DOHH2 (cell line): ENCODE data around the gene ATG12.

Experiments used
- H3F3A ChIP-seq: fragments of 200-600 bp; sonication (generic), shearing (Covaris generic); 2 replicates; pipeline ENCODE4 v1.6.0; 2016; ENCODE audit warnings: antibody characterized with exemption, mild to moderate bottlenecking; ENCODE audit not compliant: control insufficient read depth, insufficient read depth
- H3K27ac ChIP-seq: fragments of 200-600 bp; sonication (generic); 2 replicates; pipeline ENCODE4 v1.5.1; 2014; ENCODE audit warnings: low read depth, mild to moderate bottlenecking, low read length, moderate library complexity
- H3K27me3 ChIP-seq: fragments of 200-600 bp; sonication (generic); 2 replicates; pipeline ENCODE4 v1.6.1; 2014; ENCODE audit warnings: mild to moderate bottlenecking, low read length, mixed read lengths; ENCODE audit not compliant: control insufficient read depth
- H3K36me3 ChIP-seq: fragments of 200-600 bp; sonication (generic); 2 replicates; pipeline ENCODE4 v1.6.1; 2014; ENCODE audit warnings: mild to moderate bottlenecking, low read length, moderate library complexity, mixed read lengths; ENCODE audit not compliant: control insufficient read depth
- H3K4me1 ChIP-seq: fragments of 200-600 bp; sonication (generic); 2 replicates; pipeline ENCODE4 v1.6.1; 2014; ENCODE audit warnings: mild to moderate bottlenecking, low read length, mixed read lengths; ENCODE audit not compliant: control insufficient read depth
- H3K4me2 ChIP-seq: fragments of 200-600 bp; sonication (generic); 2 replicates; pipeline ENCODE4 v1.6.0; 2014; ENCODE audit warnings: mild to moderate bottlenecking, low read length, moderate library complexity
- H3K4me3 ChIP-seq: fragments of 200-600 bp; sonication (generic); 2 replicates; pipeline ENCODE4 v1.5.1; 2014; ENCODE audit warnings: mild to moderate bottlenecking, low read length, mixed read lengths
- H3K79me2 ChIP-seq: fragments of 200-600 bp; sonication (generic); 2 replicates; pipeline ENCODE4 v1.6.1; 2014; ENCODE audit warnings: mild to moderate bottlenecking, low read length, mixed read lengths; ENCODE audit not compliant: control insufficient read depth
- H3K9me2 ChIP-seq: fragments of 200-600 bp; sonication (generic); replicated peaks from 2 replicates; pipeline ENCODE4 v1.6.1; 2014; ENCODE audit warnings: mild to moderate bottlenecking, low read length, mixed read lengths; ENCODE audit not compliant: control insufficient read depth
- H3K9me3 ChIP-seq: fragments of 200-600 bp; sonication (generic); 2 replicates; pipeline ENCODE4 v1.6.1; 2014; ENCODE audit warnings: antibody characterized with exemption, low read length, mixed read lengths; ENCODE audit not compliant: control insufficient read depth, insufficient read depth
- H4K20me1 ChIP-seq: fragments of 200-600 bp; sonication (generic); 2 replicates; pipeline ENCODE4 v1.6.0; 2014; ENCODE audit warnings: low read depth, mild to moderate bottlenecking, antibody characterized with exemption, low read length, moderate library complexity; ENCODE audit not compliant: control insufficient read depth, insufficient read depth
- CTCF ChIP-seq: fragments of 200-600 bp; sonication (generic); IDR thresholded peaks from one replicate; pipeline ENCODE4 v1.5.1; 2014; ENCODE audit warnings: antibody characterized with exemption, mild to moderate bottlenecking, low read depth, low read length; ENCODE audit not compliant: poor library complexity, severe bottlenecking
- EZH2phosphoT487 ChIP-seq: fragments of 200-600 bp; sonication (generic); IDR thresholded peaks from 2 replicates; pipeline ENCODE4 v1.6.1; 2017; ENCODE audit warnings: borderline replicate concordance, mild to moderate bottlenecking, antibody characterized with exemption, low read length, moderate library complexity, mixed read lengths

The ATG12 gene

DNA sequence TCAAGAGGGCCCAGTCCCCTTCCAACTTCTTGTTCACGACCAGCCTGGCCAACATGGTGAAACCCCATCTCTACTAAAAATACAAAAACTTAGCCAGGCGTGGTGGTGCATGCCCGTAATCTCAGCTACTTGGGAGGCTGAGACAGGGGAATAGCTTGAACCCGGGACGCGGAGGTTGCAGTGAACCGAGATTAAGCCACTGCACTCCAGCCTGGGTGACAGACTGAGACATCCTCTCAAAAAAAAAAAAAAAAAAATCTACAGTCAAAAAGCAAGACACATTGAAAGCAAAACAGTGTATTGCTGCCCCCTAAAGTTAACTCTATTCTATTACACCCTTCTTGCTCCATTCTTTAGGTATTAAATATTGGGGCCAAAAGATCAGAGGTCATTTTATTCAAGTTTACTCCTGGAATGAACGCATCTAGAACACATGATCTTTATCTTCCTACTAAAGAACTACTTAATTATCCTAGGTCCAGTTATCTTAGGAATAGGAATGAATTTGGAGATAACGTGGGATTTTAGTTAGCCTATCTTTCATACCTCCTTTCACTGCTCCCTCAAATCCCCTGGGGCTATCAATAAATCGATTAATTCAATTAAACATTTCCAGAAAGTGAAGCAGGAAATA is 2.4 kb downstream of the ATG12 start:
- peaks cover 90% of the 10 kb centered on the region for H3K79me2 ChIP-seq
- H3K27ac ChIP-seq: peak overlapping the region; percentile 28
- H4K20me1 ChIP-seq: peaks cover 27% of the 10 kb centered on the region
- H3K4me3 ChIP-seq: peak overlapping the region; percentile 96
- no peak for TF ChIP-seq EZH2phosphoT487
- TF ChIP-seq CTCF: peak; percentile 57
- peaks cover 76% of the 10 kb centered on the region for H3K36me3 ChIP-seq
- peaks cover 42% of the 10 kb centered on the region for H3K4me1 ChIP-seq
- H3K27me3 ChIP-seq: no peaks in the 10 kb centered on the region
- H3K9me2 ChIP-seq: no peaks in the 10 kb centered on the region
- H3F3A ChIP-seq: peaks cover 21% of the 10 kb centered on the region
- H3K4me2 ChIP-seq: peak overlapping the region; percentile 65
- no peaks in the 10 kb centered on the region for H3K9me3 ChIP-seq

- peaks cover 39% of the 10 kb centered on the region for H3K4me1 ChIP-seq
- H4K20me1 ChIP-seq: peaks cover 18% of the 10 kb centered on the region
- peaks cover 29% of the 10 kb centered on the region for H3F3A ChIP-seq
- H3K27me3 ChIP-seq: no peaks in the 10 kb centered on the region
- TF ChIP-seq EZH2phosphoT487 (no peak), CTCF (no peak)
- H3K9me2 ChIP-seq: no peaks in the 10 kb centered on the region
- no peak overlapping the region for H3K4me2 ChIP-seq
- no peak overlapping the region for H3K27ac ChIP-seq
- H3K9me3 ChIP-seq: no peaks in the 10 kb centered on the region
- peaks cover 95% of the 10 kb centered on the region for H3K36me3 ChIP-seq
- peaks cover 59% of the 10 kb centered on the region for H3K79me2 ChIP-seq
- H3K4me3 ChIP-seq: no peak overlapping the region
Observed at GRCh38 chr5:115835481-115835880, 5.9 kb downstream of the ATG12 start.

DNA sequence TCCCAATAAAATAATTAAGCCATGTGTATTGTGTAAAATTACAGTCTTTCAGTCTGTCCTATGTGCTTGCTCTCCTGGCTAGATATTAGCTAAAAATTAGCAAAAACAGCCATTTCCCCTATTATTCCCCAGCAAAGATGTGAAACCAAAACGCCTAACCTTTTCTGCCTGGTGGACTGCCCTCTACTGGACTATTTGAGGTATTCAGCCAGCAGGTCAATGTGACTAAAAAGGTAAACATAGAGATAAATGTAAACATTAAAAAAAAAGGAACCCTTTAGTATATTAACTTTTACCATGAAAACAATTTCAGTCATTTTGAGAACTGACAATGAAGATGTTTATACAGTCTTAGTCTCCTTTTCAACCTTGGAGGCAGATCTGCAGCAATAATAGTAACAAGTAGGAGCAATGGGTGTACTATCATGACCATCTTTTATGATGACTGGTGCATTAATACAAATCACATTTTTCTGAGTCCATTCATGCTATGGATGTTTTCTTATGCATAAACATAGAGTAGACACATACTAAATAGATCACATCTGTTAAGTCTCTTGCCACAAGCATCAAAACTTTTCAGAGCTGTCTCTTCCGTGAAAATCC is 10.1 kb downstream of the ATG12 start:
- H3K79me2 ChIP-seq: peaks cover 19% of the 10 kb centered on the region
- no peaks in the 10 kb centered on the region for H3K9me2 ChIP-seq
- H3F3A ChIP-seq: peaks cover 35% of the 10 kb centered on the region
- H3K36me3 ChIP-seq: peaks cover 83% of the 10 kb centered on the region
- no peaks in the 10 kb centered on the region for H4K20me1 ChIP-seq
- H3K4me3 ChIP-seq: no peak overlapping the region
- no peak overlapping the region for H3K27ac ChIP-seq
- H3K27me3 ChIP-seq: no peaks in the 10 kb centered on the region
- peaks cover 10% of the 10 kb centered on the region for H3K4me1 ChIP-seq
- H3K9me3 ChIP-seq: no peaks in the 10 kb centered on the region
- H3K4me2 ChIP-seq: no peak overlapping the region
- TF ChIP-seq CTCF (peak; percentile 84), EZH2phosphoT487 (no peak)
